ENCODE measurements around the gene NRAP. TPM values are rescaled to one million over a fixed set of nuclear protein-coding genes. Genes with fewer than 3 reads are reported as not detected.
A peak's percentile ranks its signal among the peaks of the same experiment; 100 is the strongest.

Gene NRAP
- polyA plus RNA-seq, 6 donors from 2014 or later, result not detected

GRCh38 chr10:113604572-113604971 lies 59.3 kb downstream of the NRAP start:
- H3K4me3 Mint-ChIP-seq, result no peak overlapping the region
- H3K27ac Mint-ChIP-seq, result peak overlapping the region in 1 of 6 donors; percentile 61
- ATAC-seq (ENCODE audit: low read depth in 2 of 2), result no peak
- peaks cover 0 to 2% (median 0%) of the 10 kb centered on the region in 7 donors for H3K9me3 Mint-ChIP-seq
- H3K27me3 Mint-ChIP-seq, result peaks cover 11 to 30% (median 28%) of the 10 kb centered on the region in 3 donors
- H3K36me3 Mint-ChIP-seq, result no peaks in the 10 kb centered on the region
- no peak for DNase-seq
- no peaks in the 10 kb centered on the region for H3K4me1 Mint-ChIP-seq

DNA sequence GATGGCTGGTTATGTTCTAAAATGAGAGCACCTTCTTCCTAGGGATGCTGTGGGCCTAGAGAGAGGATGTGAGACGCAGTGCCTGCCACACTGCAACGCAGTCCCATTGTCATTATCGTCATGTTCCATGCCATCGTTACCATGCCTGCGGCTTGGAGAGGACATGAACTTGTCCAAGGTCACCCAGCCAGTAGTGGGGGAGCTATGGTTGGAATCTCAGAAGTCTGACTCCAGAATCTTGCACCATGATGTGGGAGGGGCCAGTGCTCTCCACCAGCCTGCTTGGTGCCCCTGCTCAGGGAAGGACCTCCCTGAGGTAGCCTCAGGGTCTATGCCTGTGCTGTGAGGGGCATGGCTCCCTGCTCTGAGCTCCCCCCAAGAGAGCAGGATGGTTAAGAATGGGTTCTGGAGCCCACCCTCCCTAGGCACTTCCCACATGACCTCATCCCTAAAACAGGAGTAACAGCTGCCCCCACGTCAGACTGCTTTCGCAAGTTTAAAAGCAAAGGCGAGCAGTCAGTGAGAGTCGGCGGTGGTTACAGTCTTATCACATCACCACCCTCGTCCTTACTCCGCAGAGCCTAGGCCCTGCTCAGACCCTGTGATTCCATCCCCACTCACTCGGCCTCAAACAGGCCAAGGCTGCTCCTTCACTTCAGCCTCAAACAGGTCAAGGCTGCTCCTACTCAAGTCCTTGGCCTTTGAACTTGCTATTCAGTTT lies 60.6 kb downstream of the NRAP start:
- no peaks in the 10 kb centered on the region for H3K4me1 Mint-ChIP-seq
- H3K36me3 Mint-ChIP-seq, result no peaks in the 10 kb centered on the region
- ATAC-seq (ENCODE audit: low read depth in 2 of 2) (no peak), DNase-seq (no peak)
- H3K9me3 Mint-ChIP-seq, result peaks cover 0 to 2% (median 0%) of the 10 kb centered on the region in 7 donors
- no peak overlapping the region for H3K27ac Mint-ChIP-seq
- H3K4me3 Mint-ChIP-seq, result peak overlapping the region in 1 of 8 donors; percentile 2
- H3K27me3 Mint-ChIP-seq, result peaks cover 11 to 30% (median 24%) of the 10 kb centered on the region in 3 donors

DNA sequence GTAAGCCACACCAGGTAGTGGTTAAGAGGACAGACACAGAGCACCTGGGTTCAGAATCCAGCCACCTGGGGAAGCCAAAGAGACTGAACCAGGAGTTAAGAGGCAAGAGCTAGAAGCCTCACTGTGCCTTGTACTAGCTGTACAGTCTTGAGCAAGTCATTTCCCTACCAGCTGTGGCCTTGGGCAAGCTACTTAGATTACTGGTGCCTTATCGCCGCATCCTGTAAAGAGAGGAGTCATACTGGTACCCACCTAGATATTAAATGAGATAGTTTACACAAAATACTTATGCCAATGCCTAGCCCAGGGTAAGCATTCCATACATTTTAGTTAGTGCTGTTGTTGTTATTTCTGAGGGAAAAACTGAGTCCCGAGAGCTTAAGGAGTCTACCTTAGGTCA lies 63.3 kb downstream of the NRAP start:
- no peak for DNase-seq
- H3K36me3 Mint-ChIP-seq, result no peaks in the 10 kb centered on the region
- H3K9me3 Mint-ChIP-seq, result peaks cover 0 to 2% (median 0%) of the 10 kb centered on the region in 7 donors
- peaks cover 10 to 25% (median 21%) of the 10 kb centered on the region in 3 donors for H3K27me3 Mint-ChIP-seq
- no peak overlapping the region for H3K4me3 Mint-ChIP-seq
- no peaks in the 10 kb centered on the region for H3K4me1 Mint-ChIP-seq
- ATAC-seq (ENCODE audit: low read depth in 2 of 2), result no peak
- no peak overlapping the region for H3K27ac Mint-ChIP-seq

- no peaks in the 10 kb centered on the region for H3K9me3 Mint-ChIP-seq
- no peak for ATAC-seq (ENCODE audit: low read depth in 2 of 2)
- H3K36me3 Mint-ChIP-seq, result no peaks in the 10 kb centered on the region
- H3K4me1 Mint-ChIP-seq, result no peaks in the 10 kb centered on the region
- H3K27me3 Mint-ChIP-seq, result peaks cover 4 to 24% (median 20%) of the 10 kb centered on the region in 3 donors
- H3K4me3 Mint-ChIP-seq, result no peak overlapping the region
- no peak for DNase-seq
- no peak overlapping the region for H3K27ac Mint-ChIP-seq
Measured at GRCh38 chr10:113594652-113595051, 69.2 kb downstream of the NRAP start.

DNA sequence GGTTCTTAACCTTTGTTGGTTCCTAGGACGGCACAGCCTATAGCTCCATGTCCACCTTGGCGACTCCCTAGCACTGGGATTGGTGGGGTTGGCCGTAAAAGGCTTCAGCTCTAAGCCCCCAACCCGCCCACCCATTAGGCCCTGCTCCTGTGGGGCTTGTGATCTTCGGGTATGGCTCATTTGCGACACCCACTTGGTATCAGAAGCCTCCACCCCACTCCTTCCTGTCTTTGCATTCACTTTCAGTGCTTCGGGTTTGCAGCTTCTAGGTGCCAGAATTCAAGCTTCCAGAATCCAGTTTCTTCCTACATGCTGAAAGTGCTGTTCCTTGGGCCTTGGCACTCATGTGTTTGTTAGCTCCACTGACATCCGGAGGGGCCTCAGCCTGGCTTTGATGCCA lies 71.5 kb downstream of the NRAP start:
- H3K36me3 Mint-ChIP-seq, result no peaks in the 10 kb centered on the region
- ATAC-seq (ENCODE audit: low read depth in 2 of 2), result no peak
- H3K27ac Mint-ChIP-seq, result no peak overlapping the region

GRCh38 chr10:113590581-113590980 lies 73.3 kb downstream of the NRAP start:
- no peak for ATAC-seq (ENCODE audit: low read depth in 2 of 2)
- DNase-seq, result no peak
- Mint-ChIP-seq H3K27ac (no peak overlapping the region), H3K4me1 (no peaks in the 10 kb centered on the region), H3K9me3 (no peaks in the 10 kb centered on the region), H3K4me3 (no peak overlapping the region), H3K27me3 (peaks cover 0 to 21% (median 17%) of the 10 kb centered on the region in 3 donors), H3K36me3 (no peaks in the 10 kb centered on the region)

More for the DNA sequence above, 71.5 kb downstream of the NRAP start:
- no peak overlapping the region for H3K4me3 Mint-ChIP-seq
- DNase-seq, result no peak
- no peaks in the 10 kb centered on the region for H3K4me1 Mint-ChIP-seq
- H3K27me3 Mint-ChIP-seq, result peaks cover 0 to 24% (median 20%) of the 10 kb centered on the region in 3 donors
- no peaks in the 10 kb centered on the region for H3K9me3 Mint-ChIP-seq

GRCh38 chr10:113589201-113589770 lies 74.6 kb downstream of the NRAP start:
- DNase-seq, result no peak
- no peak overlapping the region for H3K4me3 Mint-ChIP-seq
- peaks cover 0 to 13% (median 13%) of the 10 kb centered on the region in 3 donors for H3K27me3 Mint-ChIP-seq
- H3K27ac Mint-ChIP-seq, result no peak overlapping the region
- no peaks in the 10 kb centered on the region for H3K9me3 Mint-ChIP-seq
- no peaks in the 10 kb centered on the region for H3K4me1 Mint-ChIP-seq
- no peak for ATAC-seq (ENCODE audit: low read depth in 2 of 2)
- H3K36me3 Mint-ChIP-seq, result no peaks in the 10 kb centered on the region

- Mint-ChIP-seq H3K27ac (no peak overlapping the region), H3K4me3 (no peak overlapping the region), H3K9me3 (no peaks in the 10 kb centered on the region), H3K4me1 (no peaks in the 10 kb centered on the region), H3K27me3 (peaks cover 9 to 24% (median 16%) of the 10 kb centered on the region in 3 donors), H3K36me3 (no peaks in the 10 kb centered on the region)
- DNase-seq (no peak), ATAC-seq (ENCODE audit: low read depth in 2 of 2) (no peak)
Measured at GRCh38 chr10:113585949-113586348, 77.9 kb downstream of the NRAP start.

- Mint-ChIP-seq H3K9me3 (no peaks in the 10 kb centered on the region), H3K36me3 (no peaks in the 10 kb centered on the region), H3K27me3 (peaks cover 9 to 28% (median 16%) of the 10 kb centered on the region in 3 donors), H3K4me1 (no peaks in the 10 kb centered on the region), H3K4me3 (no peak overlapping the region), H3K27ac (no peak overlapping the region)
- DNase-seq (no peak), ATAC-seq (ENCODE audit: low read depth in 2 of 2) (no peak)
Measured at GRCh38 chr10:113583571-113583970, 80.3 kb downstream of the NRAP start.

- DNase-seq (no peak), ATAC-seq (ENCODE audit: low read depth in 2 of 2) (no peak)
- Mint-ChIP-seq H3K4me3 (no peak overlapping the region), H3K9me3 (no peaks in the 10 kb centered on the region), H3K36me3 (no peaks in the 10 kb centered on the region), H3K27ac (peak overlapping the region in 1 of 6 donors; percentile 74), H3K4me1 (no peaks in the 10 kb centered on the region), H3K27me3 (peaks cover 15 to 31% (median 18%) of the 10 kb centered on the region in 3 donors)
Measured at GRCh38 chr10:113581092-113581491, 82.7 kb downstream of the NRAP start.

DNA sequence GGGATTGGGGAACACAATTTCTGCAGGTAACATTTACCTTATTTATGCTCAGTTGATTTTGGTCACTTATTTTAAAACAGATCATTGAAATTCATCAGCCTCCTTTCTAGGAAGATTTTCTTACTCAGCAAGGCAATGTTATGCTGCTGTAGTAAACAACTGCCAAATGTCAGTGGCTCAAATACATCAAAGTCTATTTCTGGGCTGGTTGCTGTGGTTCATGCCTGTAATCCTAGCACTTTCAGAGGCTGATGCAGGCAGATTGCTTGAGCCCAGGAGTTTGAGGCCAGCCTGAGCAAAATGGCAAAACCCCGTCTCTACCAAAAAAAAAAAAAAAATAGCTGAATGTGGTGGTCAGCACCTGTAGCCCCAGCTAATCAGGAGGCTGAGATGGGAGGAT lies 85.1 kb downstream of the NRAP start:
- no peaks in the 10 kb centered on the region for H3K36me3 Mint-ChIP-seq
- peaks cover 23 to 35% (median 24%) of the 10 kb centered on the region in 3 donors for H3K27me3 Mint-ChIP-seq
- no peaks in the 10 kb centered on the region for H3K4me1 Mint-ChIP-seq
- no peak overlapping the region for H3K4me3 Mint-ChIP-seq
- no peak overlapping the region for H3K27ac Mint-ChIP-seq
- DNase-seq (no peak), ATAC-seq (ENCODE audit: low read depth in 2 of 2) (no peak)
- H3K9me3 Mint-ChIP-seq, result no peaks in the 10 kb centered on the region

- H3K27ac Mint-ChIP-seq, result no peak overlapping the region
- ATAC-seq (ENCODE audit: low read depth in 2 of 2) (no peak), DNase-seq (no peak)
- H3K4me1 Mint-ChIP-seq, result no peaks in the 10 kb centered on the region
- H3K9me3 Mint-ChIP-seq, result no peaks in the 10 kb centered on the region
- no peak overlapping the region for H3K4me3 Mint-ChIP-seq
- no peaks in the 10 kb centered on the region for H3K36me3 Mint-ChIP-seq
- H3K27me3 Mint-ChIP-seq, result peaks cover 16 to 26% (median 20%) of the 10 kb centered on the region in 3 donors
Measured at GRCh38 chr10:113576852-113577251, 87.0 kb downstream of the NRAP start.

GRCh38 chr10:113573368-113573767 lies 90.5 kb downstream of the NRAP start:
- no peak overlapping the region for H3K4me3 Mint-ChIP-seq
- H3K36me3 Mint-ChIP-seq, result no peaks in the 10 kb centered on the region
- no peaks in the 10 kb centered on the region for H3K4me1 Mint-ChIP-seq
- peaks cover 16 to 20% (median 16%) of the 10 kb centered on the region in 3 donors for H3K27me3 Mint-ChIP-seq
- DNase-seq, result no peak
- no peaks in the 10 kb centered on the region for H3K9me3 Mint-ChIP-seq
- no peak for ATAC-seq (ENCODE audit: low read depth in 2 of 2)
- H3K27ac Mint-ChIP-seq, result no peak overlapping the region
